ENCODE results near the gene LRPPRC. TPM values are rescaled to one million over a fixed set of nuclear protein-coding genes. Genes with fewer than 3 reads are reported as not detected.

Gene LRPPRC
- total and polyA plus RNA-seq, 2 donors from 2014 or later: 66.2 to 71.3 TPM

DNA sequence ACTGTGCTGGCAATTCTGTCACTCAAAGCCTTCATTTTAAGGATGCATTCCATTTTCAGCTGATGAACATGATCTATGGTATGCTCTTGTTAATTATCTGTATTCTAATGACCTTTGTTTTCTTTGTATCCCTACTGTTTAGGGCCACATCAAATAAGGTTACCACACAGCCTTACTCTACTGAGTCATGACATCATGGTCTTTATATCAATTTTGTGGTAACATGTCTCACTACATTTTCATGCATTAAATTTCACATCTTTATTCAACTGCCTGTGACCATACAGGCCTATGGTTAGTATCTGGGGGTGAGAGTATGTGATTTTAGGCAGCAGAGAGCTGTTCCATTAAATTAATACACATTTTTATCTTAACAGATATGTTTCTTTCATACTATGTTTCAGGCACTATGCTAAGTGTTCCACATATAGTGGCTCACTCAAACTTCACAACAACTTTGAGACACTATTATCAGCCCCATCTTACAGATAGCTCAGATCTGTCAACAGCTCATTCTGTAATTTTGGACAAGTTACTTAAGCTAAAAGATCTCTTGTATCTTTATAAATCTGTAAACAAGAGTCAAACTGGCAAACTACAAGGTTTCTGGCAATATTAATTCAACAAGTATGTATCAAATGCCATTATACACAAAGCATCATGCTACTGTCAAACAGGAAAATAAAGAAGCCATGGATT is 18.0 kb downstream of the LRPPRC start:
- intact Hi-C loops (cut with DNase I): no loop called here
- TF ChIP-seq, protein P1, sequence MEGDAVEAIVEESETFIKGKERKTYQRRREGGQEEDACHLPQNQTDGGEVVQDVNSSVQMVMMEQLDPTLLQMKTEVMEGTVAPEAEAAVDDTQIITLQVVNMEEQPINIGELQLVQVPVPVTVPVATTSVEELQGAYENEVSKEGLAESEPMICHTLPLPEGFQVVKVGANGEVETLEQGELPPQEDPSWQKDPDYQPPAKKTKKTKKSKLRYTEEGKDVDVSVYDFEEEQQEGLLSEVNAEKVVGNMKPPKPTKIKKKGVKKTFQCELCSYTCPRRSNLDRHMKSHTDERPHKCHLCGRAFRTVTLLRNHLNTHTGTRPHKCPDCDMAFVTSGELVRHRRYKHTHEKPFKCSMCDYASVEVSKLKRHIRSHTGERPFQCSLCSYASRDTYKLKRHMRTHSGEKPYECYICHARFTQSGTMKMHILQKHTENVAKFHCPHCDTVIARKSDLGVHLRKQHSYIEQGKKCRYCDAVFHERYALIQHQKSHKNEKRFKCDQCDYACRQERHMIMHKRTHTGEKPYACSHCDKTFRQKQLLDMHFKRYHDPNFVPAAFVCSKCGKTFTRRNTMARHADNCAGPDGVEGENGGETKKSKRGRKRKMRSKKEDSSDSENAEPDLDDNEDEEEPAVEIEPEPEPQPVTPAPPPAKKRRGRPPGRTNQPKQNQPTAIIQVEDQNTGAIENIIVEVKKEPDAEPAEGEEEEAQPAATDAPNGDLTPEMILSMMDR (IDR thresholded peaks at IDR 0.05; ENCODE audit: borderline replicate concordance, extremely low read depth, insufficient read depth): no peak
- no peaks in the 10 kb centered on the region for H3K27me3 ChIP-seq (ENCODE audit: control insufficient read depth, insufficient read depth, low read length)
- no peak overlapping the region for H3K4me3 ChIP-seq (ENCODE audit: low read length in 3 of 3)
- H3K4me1 ChIP-seq (ENCODE audit: control insufficient read depth in 2 of 3, insufficient read depth in 2 of 3, low read depth in 1 of 3, low read length in 3 of 3): no peaks in the 10 kb centered on the region
- peaks cover 19 to 23% (median 22%) of the 10 kb centered on the region in 3 donors for H3K36me3 ChIP-seq (ENCODE audit: control insufficient read depth in 2 of 3, insufficient read depth in 3 of 3, low read length in 3 of 3)
- FAIRE-seq (no peak), DNase-seq (no peak)
- H3K9me3 ChIP-seq (ENCODE audit: control insufficient read depth in 2 of 3, insufficient read depth in 1 of 3, low read length in 3 of 3): no peaks in the 10 kb centered on the region
- no peak overlapping the region for H3K9ac ChIP-seq (ENCODE audit: low read length in 3 of 3)
- H3K27ac ChIP-seq (ENCODE audit: low read depth in 2 of 2, low read length in 2 of 2): no peak overlapping the region

DNA sequence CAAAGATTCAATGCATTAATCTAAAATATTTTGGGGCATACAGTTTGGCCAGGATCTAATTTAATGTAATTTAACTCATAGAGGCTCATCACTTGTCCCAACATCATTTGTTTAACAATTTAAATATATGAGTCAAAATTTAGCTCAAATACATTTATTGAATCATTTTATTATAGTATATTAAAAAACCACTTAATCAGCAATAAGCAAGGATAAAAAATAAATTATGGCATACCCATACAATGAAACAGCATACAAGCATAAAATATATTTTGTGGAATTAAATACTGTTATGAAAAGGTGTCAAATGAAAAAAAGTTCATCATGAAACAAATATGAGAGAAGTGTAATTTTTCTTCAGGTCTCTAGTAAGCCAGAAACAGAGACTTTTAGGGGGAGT is 34.9 kb downstream of the LRPPRC start:
- FAIRE-seq (no peak), DNase-seq (no peak)
- H3K9me3 ChIP-seq (ENCODE audit: control insufficient read depth in 2 of 3, insufficient read depth in 1 of 3, low read length in 3 of 3): no peaks in the 10 kb centered on the region
- TF ChIP-seq, protein P1 (IDR thresholded peaks at IDR 0.05; ENCODE audit: borderline replicate concordance, extremely low read depth, insufficient read depth): no peak
- no peak overlapping the region for H3K27ac ChIP-seq (ENCODE audit: low read depth in 2 of 2, low read length in 2 of 2)
- H3K4me1 ChIP-seq (ENCODE audit: control insufficient read depth in 2 of 3, insufficient read depth in 2 of 3, low read depth in 1 of 3, low read length in 3 of 3): no peaks in the 10 kb centered on the region
- no peak overlapping the region for H3K4me3 ChIP-seq (ENCODE audit: low read length in 3 of 3)
- H3K27me3 ChIP-seq (ENCODE audit: control insufficient read depth, insufficient read depth, low read length): no peaks in the 10 kb centered on the region
- H3K36me3 ChIP-seq (ENCODE audit: control insufficient read depth in 2 of 3, insufficient read depth in 3 of 3, low read length in 3 of 3): peaks cover 8 to 37% (median 9%) of the 10 kb centered on the region in 3 donors
- intact Hi-C loops (cut with DNase I): no loop called here
- no peak overlapping the region for H3K9ac ChIP-seq (ENCODE audit: low read length in 3 of 3)

DNA sequence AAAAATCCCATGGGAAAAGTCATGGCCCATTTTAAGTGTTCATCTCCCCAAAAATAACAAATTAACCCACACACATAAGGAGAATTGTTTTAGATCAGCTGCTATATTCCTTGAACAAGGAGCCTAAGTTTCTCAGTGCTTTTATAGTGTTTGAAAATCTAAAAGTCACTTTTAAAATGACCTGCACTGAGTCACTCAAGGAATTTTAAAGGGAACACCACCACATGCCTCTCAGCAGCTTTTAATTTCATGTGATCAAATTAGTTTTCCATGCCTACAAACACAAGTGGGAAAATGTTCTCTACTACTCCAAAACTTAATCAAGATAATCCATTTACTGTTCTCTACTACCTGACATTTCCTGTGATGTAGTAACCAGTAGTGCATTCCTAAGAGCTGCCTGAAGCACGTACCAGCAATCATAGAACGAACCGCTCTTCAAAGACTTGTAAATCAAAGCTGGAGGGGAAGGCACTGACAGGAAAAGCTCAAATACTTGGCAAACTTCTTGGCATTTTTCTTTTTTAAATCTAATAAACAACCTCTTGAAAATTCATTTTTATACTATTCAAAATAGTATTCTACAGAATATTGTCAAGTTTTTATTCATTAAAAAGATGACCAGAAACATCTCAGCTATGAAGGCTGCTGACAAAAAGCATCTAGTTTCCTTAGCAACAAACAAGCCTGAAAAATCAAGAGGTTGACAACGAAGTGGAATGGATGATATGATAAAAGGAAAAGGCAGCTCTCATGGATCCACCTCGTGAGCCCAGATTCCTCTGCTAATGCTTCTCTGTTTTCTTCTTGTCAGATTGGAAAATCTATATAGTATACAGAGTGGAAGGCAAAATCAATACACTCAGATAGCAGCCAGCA is 37.2 kb downstream of the LRPPRC start:
- TF ChIP-seq, protein P1 (IDR thresholded peaks at IDR 0.05; ENCODE audit: borderline replicate concordance, extremely low read depth, insufficient read depth): no peak
- intact Hi-C loops (cut with DNase I): no loop called here
- H3K36me3 ChIP-seq (ENCODE audit: control insufficient read depth in 2 of 3, insufficient read depth in 3 of 3, low read length in 3 of 3): peaks cover 12 to 52% (median 17%) of the 10 kb centered on the region in 3 donors

More for the DNA sequence above, 37.2 kb downstream of the LRPPRC start:
- Histone ChIP-seq H3K9ac (ENCODE audit: low read length in 3 of 3) (no peak overlapping the region), H3K4me1 (ENCODE audit: control insufficient read depth in 2 of 3, insufficient read depth in 2 of 3, low read depth in 1 of 3, low read length in 3 of 3) (no peaks in the 10 kb centered on the region), H3K9me3 (ENCODE audit: control insufficient read depth in 2 of 3, insufficient read depth in 1 of 3, low read length in 3 of 3) (no peaks in the 10 kb centered on the region), H3K27me3 (ENCODE audit: control insufficient read depth, insufficient read depth, low read length) (no peaks in the 10 kb centered on the region), H3K27ac (ENCODE audit: low read depth in 2 of 2, low read length in 2 of 2) (peak overlapping the region; percentile 2 to 65), H3K4me3 (ENCODE audit: low read length in 3 of 3) (no peak overlapping the region)
- FAIRE-seq (no peak), DNase-seq (no peak)

All from kidney (tissue), 14 donors.